Esophagus muscularis mucosa (tissue), 4 donors: Measurements from ENCODE around the gene GPR21.

ENCODE experiments used
- EP300 ChIP-seq: sonication (generic); formaldehyde crosslinking; IDR thresholded peaks from one replicate; pipeline ENCODE4 v1.6.1; 2017; ENCODE audit warnings: antibody characterized with exemption
- POLR2A ChIP-seq: fragments of 450-650 bp; IDR thresholded peaks from one replicate; pipeline ENCODE4 v1.6.1; 2017; ENCODE audit warnings: antibody characterized with exemption, moderate library complexity, mild to moderate bottlenecking, low read depth
- TF ChIP-seq, protein P1 (sequence below), 3 experiments: fragments of 200-600 bp in 2 of 3; fragments of 450-650 bp in 1 of 3; sonication (generic) in 2 of 3; IDR thresholded peaks; one replicate each; pipeline ENCODE4 v1.5.1; 2017 to 2019; ENCODE audit warnings: antibody characterized with exemption in 3 of 3, mild to moderate bottlenecking in 2 of 3, moderate library complexity in 1 of 3

DNA sequence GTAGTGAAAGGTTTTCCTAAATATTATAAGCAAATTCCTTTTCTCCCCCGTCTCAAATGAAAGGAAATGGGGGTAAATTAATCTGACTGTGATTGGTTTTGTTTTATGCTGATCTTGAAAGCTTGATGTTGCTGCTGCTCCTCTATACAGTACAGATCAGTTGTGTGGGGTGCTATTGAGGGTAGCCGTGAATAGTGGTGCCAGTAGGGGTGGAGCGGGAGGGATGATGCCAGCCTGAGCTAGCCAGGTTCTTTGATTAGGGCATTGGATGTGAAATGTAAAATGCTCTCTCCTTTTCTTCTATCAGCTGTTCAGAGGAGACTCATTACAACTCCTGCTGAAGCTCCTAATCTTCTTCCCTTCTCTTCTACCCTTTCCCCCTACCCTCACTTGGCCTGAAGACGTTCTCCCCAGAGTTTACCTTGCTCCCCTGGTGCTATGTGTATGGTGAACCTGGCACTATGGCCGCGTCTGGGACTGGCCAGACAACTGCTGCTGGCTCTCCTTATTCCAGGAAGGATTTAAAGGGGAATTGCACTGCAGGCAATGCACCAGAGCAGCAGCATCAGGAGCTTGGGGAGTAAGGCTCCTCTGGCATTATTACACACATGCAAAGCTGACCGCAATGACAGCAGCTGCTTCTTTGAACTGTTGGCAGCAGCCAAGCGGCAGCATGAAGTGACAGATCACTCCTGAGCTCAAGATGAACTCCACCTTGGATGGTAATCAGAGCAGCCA is 566 bp downstream of the GPR21 start:
- TF ChIP-seq, protein P1, sequence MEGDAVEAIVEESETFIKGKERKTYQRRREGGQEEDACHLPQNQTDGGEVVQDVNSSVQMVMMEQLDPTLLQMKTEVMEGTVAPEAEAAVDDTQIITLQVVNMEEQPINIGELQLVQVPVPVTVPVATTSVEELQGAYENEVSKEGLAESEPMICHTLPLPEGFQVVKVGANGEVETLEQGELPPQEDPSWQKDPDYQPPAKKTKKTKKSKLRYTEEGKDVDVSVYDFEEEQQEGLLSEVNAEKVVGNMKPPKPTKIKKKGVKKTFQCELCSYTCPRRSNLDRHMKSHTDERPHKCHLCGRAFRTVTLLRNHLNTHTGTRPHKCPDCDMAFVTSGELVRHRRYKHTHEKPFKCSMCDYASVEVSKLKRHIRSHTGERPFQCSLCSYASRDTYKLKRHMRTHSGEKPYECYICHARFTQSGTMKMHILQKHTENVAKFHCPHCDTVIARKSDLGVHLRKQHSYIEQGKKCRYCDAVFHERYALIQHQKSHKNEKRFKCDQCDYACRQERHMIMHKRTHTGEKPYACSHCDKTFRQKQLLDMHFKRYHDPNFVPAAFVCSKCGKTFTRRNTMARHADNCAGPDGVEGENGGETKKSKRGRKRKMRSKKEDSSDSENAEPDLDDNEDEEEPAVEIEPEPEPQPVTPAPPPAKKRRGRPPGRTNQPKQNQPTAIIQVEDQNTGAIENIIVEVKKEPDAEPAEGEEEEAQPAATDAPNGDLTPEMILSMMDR (IDR thresholded peaks at IDR 0.05): no peak
- TF ChIP-seq POLR2A (no peak), EP300 (no peak)
